Measurements from ENCODE around the gene GATD1. TPM values are rescaled to one million over a fixed set of nuclear protein-coding genes. Genes with fewer than 3 reads are reported as not detected.
A peak's percentile ranks its signal among the peaks of the same experiment; 100 is the strongest.

GATD1 gene
- 10 to 100 TPM; 70.9 to 97.2 (median 74.7) TPM for polyA plus RNA-seq (ENCODE audit: insufficient read length in 4 of 4)

GRCh38 chr11:777288-778255, at the start of gene GATD1:
TSS of gene GATD1 (minus strand) at chr11:777487. CDS start at chr11:777462, 25 bp downstream.
- peak; percentile 80 to 84 (median 80) for DNase-seq (ENCODE audit: low read depth in 4 of 4, low spot score in 3 of 4)

DNA sequence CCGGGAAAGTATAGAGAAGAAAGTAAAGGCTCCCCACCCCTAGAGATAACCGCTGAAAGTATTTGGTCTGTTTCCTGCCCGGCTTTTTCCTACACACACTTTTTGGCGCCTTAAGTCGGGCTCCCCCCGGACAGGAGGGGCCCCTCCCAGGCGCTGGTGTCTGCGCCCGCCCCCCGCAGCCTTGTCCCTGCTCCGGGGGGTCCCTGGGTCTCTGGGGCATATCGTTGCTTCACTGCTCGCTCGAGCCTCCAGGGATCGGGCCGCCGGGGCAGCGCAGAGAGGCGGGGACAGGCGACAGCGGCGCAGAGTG, 49.5 kb upstream of the GATD1 start:
- no peak for DNase-seq (ENCODE audit: low read depth in 4 of 4, low spot score in 3 of 4)

DNA sequence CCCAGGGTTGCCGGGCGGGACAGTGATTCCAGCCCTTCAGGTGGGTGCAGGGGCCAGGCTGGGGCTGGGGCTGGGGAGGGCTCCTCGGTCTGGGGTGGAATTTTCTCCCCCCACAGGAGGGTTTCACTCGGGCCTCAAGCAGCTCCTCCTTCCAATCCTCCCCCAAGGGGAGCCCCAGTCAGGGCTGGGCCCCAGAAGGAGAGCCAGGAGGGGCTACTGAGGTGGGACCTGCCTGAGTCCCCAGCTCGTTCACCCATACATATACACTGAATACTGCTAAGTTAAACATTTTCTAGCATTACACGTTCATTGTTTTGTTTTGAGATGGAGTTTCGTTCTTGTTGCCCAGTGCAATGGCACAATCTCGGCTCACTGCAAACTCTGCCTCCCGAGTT, 48.9 kb upstream of the GATD1 start:
- no peak for DNase-seq (ENCODE audit: low read depth in 4 of 4, low spot score in 3 of 4)

- DNase-seq (ENCODE audit: low read depth in 4 of 4, low spot score in 3 of 4), result no peak
Measured at GRCh38 chr11:825366-826226, 48.3 kb upstream of the GATD1 start.

DNA sequence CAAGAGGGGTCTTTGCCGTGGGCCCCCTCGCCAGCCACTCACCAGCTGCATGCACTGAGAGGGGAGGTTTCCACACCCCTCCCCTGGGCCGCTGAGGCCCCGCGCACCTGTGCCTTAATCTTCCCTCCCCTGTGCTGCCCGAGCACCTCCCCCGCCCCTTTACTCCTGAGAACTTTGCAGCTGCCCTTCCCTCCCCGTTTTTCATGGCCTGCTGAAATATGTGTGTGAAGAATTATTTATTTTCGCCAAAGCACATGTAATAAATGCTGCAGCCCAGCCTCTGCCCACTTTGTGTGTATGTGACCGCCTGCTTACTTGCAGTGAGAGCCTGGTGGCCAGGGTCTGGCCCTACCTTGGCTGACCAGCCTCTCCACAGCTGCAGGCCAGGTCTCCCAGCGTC, 47.7 kb upstream of the GATD1 start:
- DNase-seq (ENCODE audit: low read depth in 4 of 4, low spot score in 3 of 4), result no peak

- no peak for DNase-seq (ENCODE audit: low read depth in 4 of 4, low spot score in 3 of 4)
Measured at GRCh38 chr11:824292-824880, 47.1 kb upstream of the GATD1 start.

DNA sequence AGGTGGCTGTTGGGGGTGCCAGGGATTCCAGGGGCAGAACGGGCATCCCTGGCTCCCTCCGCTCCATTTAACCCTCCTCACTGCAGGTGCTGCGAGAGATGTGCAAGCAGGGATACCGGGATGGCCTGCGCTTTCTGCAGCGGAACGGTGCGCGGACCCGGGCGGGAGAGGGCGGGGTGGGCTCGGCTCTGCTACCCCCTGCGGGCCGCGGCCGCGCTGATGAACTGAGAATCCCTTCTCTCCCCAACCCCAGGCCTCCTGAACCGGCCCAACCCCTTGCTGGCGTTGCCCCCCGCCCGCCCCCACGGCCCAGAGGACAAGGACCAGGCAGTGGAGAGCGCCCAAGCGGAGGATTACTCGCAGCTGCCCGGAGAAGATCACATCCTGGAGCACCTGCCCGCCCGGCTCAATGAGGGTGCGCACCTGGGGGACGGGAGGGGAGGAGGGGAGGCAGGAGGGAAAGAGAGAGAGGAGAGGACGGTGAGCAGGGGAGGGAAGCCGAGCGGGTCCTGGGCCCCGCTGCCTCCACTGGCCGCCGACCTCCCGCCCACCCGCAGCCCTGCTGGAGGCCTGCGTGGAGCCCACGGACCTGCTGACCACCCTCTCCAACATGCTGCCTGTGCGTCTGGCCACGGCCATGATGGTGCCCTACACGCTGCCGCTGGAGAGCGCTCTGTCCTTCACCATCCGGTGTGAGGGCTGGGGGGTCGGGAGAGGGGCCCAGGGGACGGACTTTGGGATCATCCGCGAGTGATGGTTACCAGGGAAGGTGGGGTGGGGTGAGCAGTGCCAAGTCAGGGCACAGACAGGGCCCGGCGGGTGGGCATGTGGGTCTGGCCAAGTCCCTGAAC, 46.4 kb upstream of the GATD1 start:
- no peak for DNase-seq (ENCODE audit: low read depth in 4 of 4, low spot score in 3 of 4)

DNA sequence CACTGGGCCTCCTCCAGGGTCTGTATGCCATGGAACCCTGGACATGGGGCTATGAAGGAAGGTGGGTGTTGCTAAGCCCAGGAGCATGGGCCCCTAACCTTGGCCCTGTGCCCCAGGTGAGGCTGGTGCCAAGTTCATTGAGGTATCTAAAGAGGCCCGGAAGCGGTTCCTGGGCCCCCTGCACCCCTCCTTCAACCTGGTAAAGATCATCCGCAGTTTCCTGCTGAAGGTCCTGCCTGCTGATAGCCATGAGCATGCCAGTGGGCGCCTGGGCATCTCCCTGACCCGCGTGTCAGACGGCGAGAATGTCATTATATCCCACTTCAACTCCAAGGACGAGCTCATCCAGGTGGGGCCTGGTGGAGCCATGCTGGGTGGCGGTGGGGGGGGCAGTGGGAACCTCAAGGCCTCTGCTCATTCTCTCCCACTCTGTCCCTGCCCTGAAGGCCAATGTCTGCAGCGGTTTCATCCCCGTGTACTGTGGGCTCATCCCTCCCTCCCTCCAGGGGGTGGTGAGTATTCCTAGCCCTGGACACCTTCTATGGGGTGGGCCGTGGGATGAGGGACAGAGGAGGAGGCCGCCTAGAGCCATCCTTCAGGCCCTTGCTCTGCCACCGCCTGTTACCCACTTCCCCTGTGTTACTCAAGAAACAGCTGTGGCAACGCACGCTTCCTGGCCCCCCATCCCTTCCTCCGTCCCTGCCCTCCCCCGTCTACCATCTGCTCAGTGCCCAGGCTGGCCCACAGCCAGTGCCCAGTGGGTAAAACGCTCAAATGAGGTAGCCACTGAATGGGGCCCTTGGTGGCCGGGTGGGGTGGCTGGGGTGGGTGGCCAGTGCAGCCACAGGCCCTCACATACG, 44.5 kb upstream of the GATD1 start:
- no peak for DNase-seq (ENCODE audit: low read depth in 4 of 4, low spot score in 3 of 4)

GRCh38 chr11:820655-821511, 43.6 kb upstream of the GATD1 start:
- DNase-seq (ENCODE audit: low read depth in 4 of 4, low spot score in 3 of 4), result no peak

DNA sequence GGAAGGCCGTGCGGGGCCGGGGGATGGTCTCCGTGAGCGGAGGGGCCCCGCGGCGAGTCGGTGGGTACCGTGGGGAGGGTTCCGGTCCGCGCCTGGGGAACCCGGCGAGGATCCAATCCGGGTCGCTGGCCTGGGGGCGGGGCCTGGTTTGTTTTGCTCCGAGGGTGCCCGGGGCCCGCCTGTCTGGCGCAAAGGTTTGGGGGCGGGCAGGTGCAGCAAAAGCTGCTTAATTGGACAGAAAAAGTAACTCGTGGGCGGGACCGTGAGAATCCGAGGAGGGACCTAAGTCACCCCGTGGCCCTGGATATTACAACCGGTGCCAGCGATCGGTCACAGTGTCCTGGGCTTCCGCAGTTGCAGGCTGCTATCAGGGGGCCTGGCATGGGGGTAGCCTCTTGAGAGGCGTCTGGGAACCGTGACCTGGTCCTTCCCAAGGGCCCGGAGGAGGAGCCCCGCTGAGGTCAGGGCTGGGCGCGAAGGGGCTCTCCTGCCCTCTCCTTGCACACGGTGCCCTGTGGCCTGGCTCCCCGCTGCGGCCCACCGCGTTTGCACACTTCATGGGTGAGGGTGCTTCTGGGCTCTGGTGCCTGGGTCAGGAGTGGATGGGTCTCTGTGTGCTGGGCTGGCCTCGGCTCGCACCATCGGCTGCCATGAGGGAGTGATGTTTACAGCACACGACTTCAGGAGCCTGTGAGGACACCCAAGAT, 42.8 kb upstream of the GATD1 start:
- no peak for DNase-seq (ENCODE audit: low read depth in 4 of 4, low spot score in 3 of 4)

- DNase-seq (ENCODE audit: low read depth in 4 of 4, low spot score in 3 of 4), result no peak
Measured at GRCh38 chr11:819129-819931, 42.0 kb upstream of the GATD1 start.

GRCh38 chr11:818396-819128, 41.3 kb upstream of the GATD1 start, which contains the start of gene PNPLA2:
TSS of gene PNPLA2 (plus strand) at chr11:818914. CDS start at chr11:819719, 805 bp downstream.
- no peak for DNase-seq (ENCODE audit: low read depth in 4 of 4, low spot score in 3 of 4)

- DNase-seq (ENCODE audit: low read depth in 4 of 4, low spot score in 3 of 4), result no peak
Measured at GRCh38 chr11:816433-816779, 39.1 kb upstream of the GATD1 start.

DNA sequence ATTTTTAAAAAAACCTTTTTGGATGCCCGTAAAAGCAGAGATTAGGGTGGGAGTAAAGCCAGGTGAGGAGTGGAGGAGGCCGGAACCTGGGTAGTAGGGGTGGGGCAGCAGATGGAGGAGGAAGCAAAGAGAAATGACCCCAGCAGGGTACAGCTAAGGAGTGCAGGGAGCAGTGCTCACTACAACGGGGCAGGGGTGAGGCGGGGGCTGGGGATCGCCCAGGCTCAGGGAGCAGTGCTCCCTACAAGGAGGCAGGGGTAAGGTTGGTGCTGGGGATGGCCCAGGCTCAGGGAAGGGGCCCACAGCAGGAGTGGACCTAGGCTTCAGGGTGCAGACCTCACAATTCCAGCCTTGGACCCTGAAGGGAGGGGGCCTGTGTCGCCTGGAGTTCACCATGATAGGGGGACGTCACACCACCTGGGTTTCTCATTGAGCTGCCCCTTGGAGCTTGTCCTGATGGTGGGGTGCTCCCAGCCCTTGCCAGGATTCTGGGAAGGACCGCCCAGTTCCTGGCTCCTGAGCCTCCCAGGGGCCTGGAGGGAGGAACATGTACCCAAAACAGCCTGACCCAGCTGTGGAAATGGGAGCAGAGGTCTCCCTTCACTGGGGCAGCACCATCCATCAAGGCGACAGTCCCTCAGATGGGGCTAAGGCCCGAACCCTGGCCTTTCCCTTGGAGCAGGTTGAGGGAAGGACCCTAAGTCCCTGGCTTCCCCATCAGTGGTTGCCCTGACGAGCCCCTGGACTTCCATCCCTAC, 38.6 kb upstream of the GATD1 start:
- no peak for DNase-seq (ENCODE audit: low read depth in 4 of 4, low spot score in 3 of 4)

DNA sequence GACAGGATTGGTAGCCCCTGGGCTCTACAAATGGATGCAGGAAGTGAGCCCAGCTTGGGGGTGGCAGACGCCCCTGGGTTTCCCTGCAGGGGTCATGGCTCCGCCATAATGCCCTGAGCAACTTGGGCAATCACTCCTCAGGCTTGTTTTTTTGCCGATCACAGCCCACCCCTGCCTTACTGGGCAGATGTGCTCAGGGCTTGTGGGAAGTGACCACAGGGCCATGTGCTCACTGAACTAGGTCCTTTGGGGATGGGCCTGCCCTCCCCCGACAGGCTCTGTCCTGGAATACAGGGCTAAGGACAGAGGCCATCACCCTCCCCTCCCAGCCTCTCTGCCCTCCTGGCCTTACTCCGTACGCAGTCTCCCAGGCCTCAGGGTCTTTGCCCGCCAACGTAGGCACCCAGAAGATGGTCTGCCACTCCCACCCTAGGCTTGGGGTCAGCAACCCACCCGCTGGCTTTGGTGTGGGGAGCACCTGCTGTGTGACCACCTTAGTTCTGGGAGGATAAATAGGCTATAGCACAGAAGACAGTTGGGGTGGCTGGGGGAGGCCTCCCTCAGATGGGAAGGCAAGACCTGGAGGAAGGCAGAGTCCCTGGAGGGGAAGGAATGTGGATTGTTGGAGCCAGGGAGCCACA, 36.3 kb upstream of the GATD1 start:
- no peak for DNase-seq (ENCODE audit: low read depth in 4 of 4, low spot score in 3 of 4)

Data from right renal pelvis (tissue), 4 donors.